C4-2B (cell line): ENCODE measurements around the gene GPRC5D.

ENCODE experiments used
- ZFX ChIP-seq: fragments of 450-650 bp; IDR thresholded peaks from 2 replicates; pipeline ENCODE4 v1.6.1; 2017
- TF ChIP-seq, protein P1 (sequence below): fragments of 450-650 bp; conservative IDR thresholded peaks from 2 replicates; pipeline ENCODE4 v1.5.1; 2017; ENCODE audit warnings: mild to moderate bottlenecking

DNA sequence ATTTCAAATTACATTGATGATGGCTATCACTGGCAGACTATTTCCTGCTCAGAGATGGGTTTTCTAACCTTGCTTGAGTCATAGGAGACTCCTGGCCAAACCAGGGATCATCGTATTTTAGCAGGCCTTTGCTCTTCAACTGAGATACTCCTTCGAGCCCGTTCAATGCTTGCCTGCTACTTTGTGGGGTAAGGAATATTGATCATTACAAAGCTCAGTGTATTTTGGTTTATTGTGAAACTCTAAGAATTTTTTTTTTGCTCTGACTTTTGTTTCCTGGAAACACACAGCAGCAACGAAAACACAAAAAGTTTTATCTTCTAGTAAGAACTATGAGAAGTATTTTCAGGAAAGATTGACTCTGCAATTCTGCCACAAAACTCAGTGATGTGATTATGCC, 4.1 kb downstream of the GPRC5D start:
- no peak for TF ChIP-seq ZFX
- TF ChIP-seq, protein P1, sequence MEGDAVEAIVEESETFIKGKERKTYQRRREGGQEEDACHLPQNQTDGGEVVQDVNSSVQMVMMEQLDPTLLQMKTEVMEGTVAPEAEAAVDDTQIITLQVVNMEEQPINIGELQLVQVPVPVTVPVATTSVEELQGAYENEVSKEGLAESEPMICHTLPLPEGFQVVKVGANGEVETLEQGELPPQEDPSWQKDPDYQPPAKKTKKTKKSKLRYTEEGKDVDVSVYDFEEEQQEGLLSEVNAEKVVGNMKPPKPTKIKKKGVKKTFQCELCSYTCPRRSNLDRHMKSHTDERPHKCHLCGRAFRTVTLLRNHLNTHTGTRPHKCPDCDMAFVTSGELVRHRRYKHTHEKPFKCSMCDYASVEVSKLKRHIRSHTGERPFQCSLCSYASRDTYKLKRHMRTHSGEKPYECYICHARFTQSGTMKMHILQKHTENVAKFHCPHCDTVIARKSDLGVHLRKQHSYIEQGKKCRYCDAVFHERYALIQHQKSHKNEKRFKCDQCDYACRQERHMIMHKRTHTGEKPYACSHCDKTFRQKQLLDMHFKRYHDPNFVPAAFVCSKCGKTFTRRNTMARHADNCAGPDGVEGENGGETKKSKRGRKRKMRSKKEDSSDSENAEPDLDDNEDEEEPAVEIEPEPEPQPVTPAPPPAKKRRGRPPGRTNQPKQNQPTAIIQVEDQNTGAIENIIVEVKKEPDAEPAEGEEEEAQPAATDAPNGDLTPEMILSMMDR, result no peak
